IPS-11a (cell line): ENCODE measurements around the gene RNF144A.

ENCODE experiments used
- H3K4me3 ChIP-seq: one replicate; pipeline ENCODE4 v1.5.1; 2013; ENCODE audit warnings: low read depth, low read length, control low read depth

RNF144A gene

GRCh38 chr2:7071154-7071553 lies 153.9 kb downstream of the RNF144A start:
- no peak overlapping the region for H3K4me3 ChIP-seq

GRCh38 chr2:7071916-7072556 lies 154.8 kb downstream of the RNF144A start:
- H3K4me3 ChIP-seq: no peak overlapping the region

GRCh38 chr2:7073901-7074300 lies 156.7 kb downstream of the RNF144A start:
- no peak overlapping the region for H3K4me3 ChIP-seq

- no peak overlapping the region for H3K4me3 ChIP-seq
Observed at GRCh38 chr2:7075834-7076233, 158.6 kb downstream of the RNF144A start.

GRCh38 chr2:7077660-7078267 lies 160.6 kb downstream of the RNF144A start:
- H3K4me3 ChIP-seq: no peak overlapping the region

GRCh38 chr2:7083580-7084509 lies 166.6 kb downstream of the RNF144A start:
- H3K4me3 ChIP-seq: no peak overlapping the region

- no peak overlapping the region for H3K4me3 ChIP-seq
Observed at GRCh38 chr2:7084601-7085000, 167.4 kb downstream of the RNF144A start.

- H3K4me3 ChIP-seq: no peak overlapping the region
Observed at GRCh38 chr2:7089284-7089683, 172.1 kb downstream of the RNF144A start.

GRCh38 chr2:7089898-7090510 lies 172.8 kb downstream of the RNF144A start:
- H3K4me3 ChIP-seq: no peak overlapping the region

GRCh38 chr2:7093376-7093775 lies 176.2 kb downstream of the RNF144A start:
- H3K4me3 ChIP-seq: no peak overlapping the region
